ENCODE measurements around the gene PLCG2. TPM values are rescaled to one million over a fixed set of nuclear protein-coding genes. Genes with fewer than 3 reads are reported as not detected.
"Not testable (repeated sequence)": the region's sequence is repeated elsewhere in the genome, so short reads cannot be mapped to it uniquely, and the experiment has no call there.

PLCG2 gene
- total RNA-seq, 1 donor from 2014 or later, result 8.4 TPM

- H3K4me1 ChIP-seq (ENCODE audit: control insufficient read depth in 3 of 3, insufficient read depth in 3 of 3, low read length in 3 of 3), result peaks cover 0 to 18% (median 11%) of the 10 kb centered on the region in 3 donors
- H3K9me3 ChIP-seq (ENCODE audit: control insufficient read depth in 3 of 3, low read length in 3 of 3), result no peaks in the 10 kb centered on the region
- no peak overlapping the region for H3K4me3 ChIP-seq (ENCODE audit: low read length in 3 of 3)
- H3K27me3 ChIP-seq (ENCODE audit: control insufficient read depth in 3 of 3, insufficient read depth in 3 of 3, low read length in 3 of 3), result no peaks in the 10 kb centered on the region
- H3K27ac ChIP-seq (ENCODE audit: low read depth, low read length), result peak overlapping the region; percentile 30
- peak overlapping the region in 1 of 3 donors; percentile 25 for H3K9ac ChIP-seq (ENCODE audit: low read depth in 1 of 3, low read length in 3 of 3)
- H3K36me3 ChIP-seq (ENCODE audit: control insufficient read depth in 3 of 3, insufficient read depth in 3 of 3, low read length in 3 of 3), result no peaks in the 10 kb centered on the region
These were observed 26.7 kb upstream of the PLCG2 start for GRCh38 chr16:81752225-81752875.

- Histone ChIP-seq H3K9ac (ENCODE audit: low read depth in 1 of 3, low read length in 3 of 3) (no peak overlapping the region), H3K36me3 (ENCODE audit: control insufficient read depth in 3 of 3, insufficient read depth in 3 of 3, low read length in 3 of 3) (no peaks in the 10 kb centered on the region), H3K27me3 (ENCODE audit: control insufficient read depth in 3 of 3, insufficient read depth in 3 of 3, low read length in 3 of 3) (no peaks in the 10 kb centered on the region), H3K27ac (ENCODE audit: low read depth, low read length) (peak overlapping the region; percentile 30), H3K4me3 (ENCODE audit: low read length in 3 of 3) (no peak overlapping the region), H3K9me3 (ENCODE audit: control insufficient read depth in 3 of 3, low read length in 3 of 3) (no peaks in the 10 kb centered on the region), H3K4me1 (ENCODE audit: control insufficient read depth in 3 of 3, insufficient read depth in 3 of 3, low read length in 3 of 3) (peaks cover 0 to 18% (median 11%) of the 10 kb centered on the region in 3 donors)
These were observed 26.2 kb upstream of the PLCG2 start for GRCh38 chr16:81752876-81753227.

GRCh38 chr16:81754858-81755257 is 24.2 kb upstream of the PLCG2 start:
- H3K27me3 ChIP-seq (ENCODE audit: control insufficient read depth in 3 of 3, insufficient read depth in 3 of 3, low read length in 3 of 3), result no peaks in the 10 kb centered on the region
- H3K27ac ChIP-seq (ENCODE audit: low read depth, low read length), result no peak overlapping the region
- H3K4me3 ChIP-seq (ENCODE audit: low read length in 3 of 3), result no peak overlapping the region
- no peaks in the 10 kb centered on the region for H3K36me3 ChIP-seq (ENCODE audit: control insufficient read depth in 3 of 3, insufficient read depth in 3 of 3, low read length in 3 of 3)
- H3K9ac ChIP-seq (ENCODE audit: low read depth in 1 of 3, low read length in 3 of 3), result no peak overlapping the region
- H3K9me3 ChIP-seq (ENCODE audit: control insufficient read depth in 3 of 3, low read length in 3 of 3), result no peaks in the 10 kb centered on the region
- peaks cover 0 to 18% (median 11%) of the 10 kb centered on the region in 3 donors for H3K4me1 ChIP-seq (ENCODE audit: control insufficient read depth in 3 of 3, insufficient read depth in 3 of 3, low read length in 3 of 3)

GRCh38 chr16:81755915-81756614 is 23.0 kb upstream of the PLCG2 start:
- H3K36me3 ChIP-seq (ENCODE audit: control insufficient read depth in 3 of 3, insufficient read depth in 3 of 3, low read length in 3 of 3), result no peaks in the 10 kb centered on the region
- H3K4me3 ChIP-seq (ENCODE audit: low read length in 3 of 3), result no peak overlapping the region
- peak overlapping the region; percentile 25 for H3K27ac ChIP-seq (ENCODE audit: low read depth, low read length)
- peaks cover 0 to 18% (median 11%) of the 10 kb centered on the region in 3 donors for H3K4me1 ChIP-seq (ENCODE audit: control insufficient read depth in 3 of 3, insufficient read depth in 3 of 3, low read length in 3 of 3)
- H3K27me3 ChIP-seq (ENCODE audit: control insufficient read depth in 3 of 3, insufficient read depth in 3 of 3, low read length in 3 of 3), result no peaks in the 10 kb centered on the region
- H3K9ac ChIP-seq (ENCODE audit: low read depth in 1 of 3, low read length in 3 of 3), result no peak overlapping the region
- no peaks in the 10 kb centered on the region for H3K9me3 ChIP-seq (ENCODE audit: control insufficient read depth in 3 of 3, low read length in 3 of 3)

- H3K27ac ChIP-seq (ENCODE audit: low read depth, low read length), result peak overlapping the region; percentile 25
- no peaks in the 10 kb centered on the region for H3K9me3 ChIP-seq (ENCODE audit: control insufficient read depth in 3 of 3, low read length in 3 of 3)
- H3K27me3 ChIP-seq (ENCODE audit: control insufficient read depth in 3 of 3, insufficient read depth in 3 of 3, low read length in 3 of 3), result no peaks in the 10 kb centered on the region
- no peak overlapping the region for H3K9ac ChIP-seq (ENCODE audit: low read depth in 1 of 3, low read length in 3 of 3)
- H3K36me3 ChIP-seq (ENCODE audit: control insufficient read depth in 3 of 3, insufficient read depth in 3 of 3, low read length in 3 of 3), result no peaks in the 10 kb centered on the region
- H3K4me3 ChIP-seq (ENCODE audit: low read length in 3 of 3), result no peak overlapping the region
- H3K4me1 ChIP-seq (ENCODE audit: control insufficient read depth in 3 of 3, insufficient read depth in 3 of 3, low read length in 3 of 3), result peaks cover 0 to 18% (median 11%) of the 10 kb centered on the region in 3 donors
These were observed 22.3 kb upstream of the PLCG2 start for GRCh38 chr16:81756615-81757356.

GRCh38 chr16:81758376-81758775 is 20.7 kb upstream of the PLCG2 start:
- Histone ChIP-seq H3K4me1 (ENCODE audit: control insufficient read depth in 3 of 3, insufficient read depth in 3 of 3, low read length in 3 of 3) (peaks cover 0 to 11% (median 8%) of the 10 kb centered on the region in 3 donors), H3K27ac (ENCODE audit: low read depth, low read length) (no peak overlapping the region), H3K9me3 (ENCODE audit: control insufficient read depth in 3 of 3, low read length in 3 of 3) (no peaks in the 10 kb centered on the region), H3K36me3 (ENCODE audit: control insufficient read depth in 3 of 3, insufficient read depth in 3 of 3, low read length in 3 of 3) (no peaks in the 10 kb centered on the region), H3K4me3 (ENCODE audit: low read length in 3 of 3) (no peak overlapping the region), H3K9ac (ENCODE audit: low read depth in 1 of 3, low read length in 3 of 3) (no peak overlapping the region), H3K27me3 (ENCODE audit: control insufficient read depth in 3 of 3, insufficient read depth in 3 of 3, low read length in 3 of 3) (no peaks in the 10 kb centered on the region)

- not testable (repeated sequence) for H3K4me1 ChIP-seq (ENCODE audit: control insufficient read depth in 3 of 3, insufficient read depth in 3 of 3, low read length in 3 of 3); H3K9me3 ChIP-seq (ENCODE audit: control insufficient read depth in 3 of 3, low read length in 3 of 3); H3K36me3 ChIP-seq (ENCODE audit: control insufficient read depth in 3 of 3, insufficient read depth in 3 of 3, low read length in 3 of 3); H3K9ac ChIP-seq (ENCODE audit: low read depth in 1 of 3, low read length in 3 of 3); H3K27me3 ChIP-seq (ENCODE audit: control insufficient read depth in 3 of 3, insufficient read depth in 3 of 3, low read length in 3 of 3); H3K27ac ChIP-seq (ENCODE audit: low read depth, low read length); H3K4me3 ChIP-seq (ENCODE audit: low read length in 3 of 3)
These were observed 16.8 kb upstream of the PLCG2 start for GRCh38 chr16:81762322-81762721.

GRCh38 chr16:81765111-81765919 is 13.8 kb upstream of the PLCG2 start:
- no peak overlapping the region for H3K27ac ChIP-seq (ENCODE audit: low read depth, low read length)
- no peak overlapping the region for H3K9ac ChIP-seq (ENCODE audit: low read depth in 1 of 3, low read length in 3 of 3)
- no peaks in the 10 kb centered on the region for H3K4me1 ChIP-seq (ENCODE audit: control insufficient read depth in 3 of 3, insufficient read depth in 3 of 3, low read length in 3 of 3)
- H3K4me3 ChIP-seq (ENCODE audit: low read length in 3 of 3), result no peak overlapping the region
- peaks cover 0 to 6% (median 6%) of the 10 kb centered on the region in 3 donors for H3K27me3 ChIP-seq (ENCODE audit: control insufficient read depth in 3 of 3, insufficient read depth in 3 of 3, low read length in 3 of 3)
- H3K9me3 ChIP-seq (ENCODE audit: control insufficient read depth in 3 of 3, low read length in 3 of 3), result no peaks in the 10 kb centered on the region
- no peaks in the 10 kb centered on the region for H3K36me3 ChIP-seq (ENCODE audit: control insufficient read depth in 3 of 3, insufficient read depth in 3 of 3, low read length in 3 of 3)

- no peak overlapping the region for H3K27ac ChIP-seq (ENCODE audit: low read depth, low read length)
These were observed 13.1 kb upstream of the PLCG2 start for GRCh38 chr16:81765969-81766368.

More at GRCh38 chr16:81765969-81766368, 13.1 kb upstream of the PLCG2 start:
- Histone ChIP-seq H3K9ac (ENCODE audit: low read depth in 1 of 3, low read length in 3 of 3) (no peak overlapping the region), H3K36me3 (ENCODE audit: control insufficient read depth in 3 of 3, insufficient read depth in 3 of 3, low read length in 3 of 3) (no peaks in the 10 kb centered on the region), H3K27me3 (ENCODE audit: control insufficient read depth in 3 of 3, insufficient read depth in 3 of 3, low read length in 3 of 3) (peaks cover 0 to 6% (median 6%) of the 10 kb centered on the region in 3 donors), H3K4me3 (ENCODE audit: low read length in 3 of 3) (no peak overlapping the region), H3K9me3 (ENCODE audit: control insufficient read depth in 3 of 3, low read length in 3 of 3) (no peaks in the 10 kb centered on the region), H3K4me1 (ENCODE audit: control insufficient read depth in 3 of 3, insufficient read depth in 3 of 3, low read length in 3 of 3) (no peaks in the 10 kb centered on the region)

Data from skeletal muscle tissue (tissue), 4 donors.